HK-2 (cell line): ENCODE measurements around the gene TUSC2.
A peak's percentile ranks its signal among the peaks of the same experiment; 100 is the strongest.

Experiments
- DNase-seq: peaks from one replicate; pipeline ENCODE4 v3.0.0-alpha.2; 2018; ENCODE audit not compliant: unreplicated experiment

TUSC2 gene

GRCh38 chr3:50354850-50355249 lies 26.8 kb upstream of the TUSC2 start:
- no peak for DNase-seq

GRCh38 chr3:50354186-50354764 lies 26.3 kb upstream of the TUSC2 start:
- no peak for DNase-seq

- no peak for DNase-seq
Observed at GRCh38 chr3:50353245-50354004, 25.4 kb upstream of the TUSC2 start.

- DNase-seq = no peak
Observed at GRCh38 chr3:50352781-50353180, 24.8 kb upstream of the TUSC2 start.

GRCh38 chr3:50351323-50351697 lies 23.3 kb upstream of the TUSC2 start:
- DNase-seq = no peak

- DNase-seq = peak; percentile 92
Observed at GRCh38 chr3:50350527-50351322, 22.7 kb upstream of the TUSC2 start, which contains the start of the genes CYB561D2 and NPRL2. TSS of gene CYB561D2 (plus strand) at chr3:50350862. CDS start at chr3:50351434, 572 bp downstream. TSS of gene NPRL2 (minus strand) at chr3:50350775. CDS start at chr3:50350652, 123 bp downstream.

GRCh38 chr3:50350213-50350526 lies 22.1 kb upstream of the TUSC2 start:
- no peak for DNase-seq

- DNase-seq = peak; percentile 64
Observed at GRCh38 chr3:50347187-50347813, 19.3 kb upstream of the TUSC2 start.

- no peak for DNase-seq
Observed at GRCh38 chr3:50345586-50346234, 17.7 kb upstream of the TUSC2 start, which contains the start of gene ZMYND10. TSS of gene ZMYND10 (minus strand) at chr3:50345732. CDS start at chr3:50345579, 153 bp downstream.

- DNase-seq = no peak
Observed at GRCh38 chr3:50345008-50345407, 17.0 kb upstream of the TUSC2 start.

GRCh38 chr3:50342813-50343633 lies 15.0 kb upstream of the TUSC2 start:
- DNase-seq = no peak

GRCh38 chr3:50341996-50342650 lies 14.1 kb upstream of the TUSC2 start:
- no peak for DNase-seq

- DNase-seq = no peak
Observed at GRCh38 chr3:50341537-50341936, 13.5 kb upstream of the TUSC2 start.

- DNase-seq = no peak
Observed at GRCh38 chr3:50340448-50341329, 12.7 kb upstream of the TUSC2 start, which contains the start of gene RASSF1. TSS of gene RASSF1 (minus strand) at chr3:50340836. CDS start at chr3:50340805, 31 bp downstream.

- DNase-seq = no peak
Observed at GRCh38 chr3:50340147-50340447, 12.1 kb upstream of the TUSC2 start.

GRCh38 chr3:50339485-50340146 lies 11.6 kb upstream of the TUSC2 start:
- DNase-seq = no peak

- DNase-seq = no peak
Observed at GRCh38 chr3:50338965-50339364, 10.9 kb upstream of the TUSC2 start.

- DNase-seq = peak; percentile 96
Observed at GRCh38 chr3:50337175-50337861, 9.3 kb upstream of the TUSC2 start.
